GM21367 (cell line): Measurements from ENCODE around the gene FEM1A.
"Not testable (repeated sequence)": the region's sequence is repeated elsewhere in the genome, so short reads cannot be mapped to it uniquely, and the experiment has no call there.

ENCODE experiments used
- ATAC-seq: cut with Tn5 transposase; IDR thresholded peaks from one replicate; pipeline ENCODE4 v1.9.1; 2021; ENCODE audit not compliant: unreplicated experiment

The FEM1A gene

GRCh38 chr19:4811328-4812131 lies 20.0 kb downstream of the FEM1A start:
- ATAC-seq: no peak

- ATAC-seq: no peak
Observed at GRCh38 chr19:4814625-4815425, 23.3 kb downstream of the FEM1A start.

- ATAC-seq: no peak
Observed at GRCh38 chr19:4815426-4816201, 24.1 kb downstream of the FEM1A start.

GRCh38 chr19:4816202-4816949 lies 24.8 kb downstream of the FEM1A start:
- no peak for ATAC-seq

GRCh38 chr19:4816950-4817278 lies 25.4 kb downstream of the FEM1A start:
- no peak for ATAC-seq

- ATAC-seq: no peak
Observed at GRCh38 chr19:4817467-4818277, 26.1 kb downstream of the FEM1A start.

GRCh38 chr19:4821265-4821664 lies 29.7 kb downstream of the FEM1A start:
- no peak for ATAC-seq

GRCh38 chr19:4822354-4822753 lies 30.8 kb downstream of the FEM1A start:
- ATAC-seq: not testable (repeated sequence)

GRCh38 chr19:4823577-4823976 lies 32.0 kb downstream of the FEM1A start:
- ATAC-seq: no peak

- no peak for ATAC-seq
Observed at GRCh38 chr19:4829001-4829712, 37.6 kb downstream of the FEM1A start.

GRCh38 chr19:4830332-4830731 lies 38.8 kb downstream of the FEM1A start:
- ATAC-seq: no peak

- no peak for ATAC-seq
Observed at GRCh38 chr19:4830768-4831265, 39.3 kb downstream of the FEM1A start.

- ATAC-seq: peak; percentile 57
Observed at GRCh38 chr19:4831304-4831978, 39.9 kb downstream of the FEM1A start, which contains the start of gene TICAM1. TSS of gene TICAM1 (minus strand) at chr19:4831712. CDS start at chr19:4818377, 13,335 bp downstream.

- ATAC-seq: not testable (repeated sequence)
Observed at GRCh38 chr19:4831979-4832340, 40.4 kb downstream of the FEM1A start.

GRCh38 chr19:4832776-4833175 lies 41.2 kb downstream of the FEM1A start:
- ATAC-seq: no peak

GRCh38 chr19:4839192-4839591 lies 47.7 kb downstream of the FEM1A start:
- ATAC-seq: no peak

GRCh38 chr19:4843647-4843965 lies 52.1 kb downstream of the FEM1A start:
- ATAC-seq: no peak

GRCh38 chr19:4844348-4845179 lies 53.0 kb downstream of the FEM1A start:
- ATAC-seq: no peak
